Astrocyte (in vitro differentiated cells and primary cell): ENCODE measurements around the gene TMEM108. TPM values are rescaled to one million over a fixed set of nuclear protein-coding genes. Genes with fewer than 3 reads are reported as not detected.

Experiments used
- DNase-seq: peaks from one replicate; pipeline ENCODE4 v3.0.0-alpha.2; 2010; ENCODE audit warnings: low read depth
- FAIRE-seq: peaks from 2 replicates; lab custom pipeline; 2011; peaks lifted over from hg19 to GRCh38; lab: Jason Lieb, UNC
- H2AFZ ChIP-seq: 2 replicates; pipeline ENCODE4 v1.6.0; 2012; ENCODE audit warnings: low read depth, low read length, inconsistent platforms
- H3K27ac ChIP-seq: 2 replicates; pipeline ENCODE4 v1.5.1; 2011; ENCODE audit warnings: low read depth, low read length, inconsistent platforms
- H3K27me3 ChIP-seq: 2 replicates; pipeline ENCODE4 v1.6.0; 2011; ENCODE audit warnings: low read length, inconsistent platforms; ENCODE audit not compliant: insufficient read depth
- H3K36me3 ChIP-seq: 2 replicates; pipeline ENCODE4 v1.5.1; 2011; ENCODE audit warnings: low read length, inconsistent platforms; ENCODE audit not compliant: insufficient read depth
- H3K4me1 ChIP-seq: 2 replicates; pipeline ENCODE4 v1.5.1; 2011; ENCODE audit warnings: low read length, inconsistent platforms; ENCODE audit not compliant: insufficient read depth
- H3K4me2 ChIP-seq: 2 replicates; pipeline ENCODE4 v1.6.0; 2012; ENCODE audit warnings: low read length, inconsistent platforms
- H3K4me3 ChIP-seq: 2 replicates; pipeline ENCODE4 v1.5.1; 2011; ENCODE audit warnings: low read depth, mild to moderate bottlenecking, low read length, inconsistent platforms; ENCODE audit not compliant: insufficient read depth
- H3K79me2 ChIP-seq: 2 replicates; pipeline ENCODE4 v1.6.0; 2012; ENCODE audit warnings: mild to moderate bottlenecking, low read length, inconsistent platforms; ENCODE audit not compliant: insufficient read depth
- H3K9ac ChIP-seq: 2 replicates; pipeline ENCODE4 v1.6.0; 2012; ENCODE audit warnings: mild to moderate bottlenecking, low read length, inconsistent platforms
- H3K9me3 ChIP-seq: 2 replicates; pipeline ENCODE4 v1.5.1; 2012; ENCODE audit warnings: low read depth, mild to moderate bottlenecking, low read length, inconsistent platforms; ENCODE audit not compliant: insufficient read depth
- H4K20me1 ChIP-seq: 2 replicates; pipeline ENCODE4 v1.6.0; 2012; ENCODE audit warnings: low read length, inconsistent platforms; ENCODE audit not compliant: insufficient read depth
- H3K27ac Mint-ChIP-seq: one replicate; pipeline ENCODE4 v1.8.0; 2021; ENCODE audit warnings: mild to moderate bottlenecking, mixed read lengths; ENCODE audit not compliant: unreplicated experiment
- H3K27me3 Mint-ChIP-seq: one replicate; pipeline ENCODE4 v1.8.0; 2021; ENCODE audit warnings: low read depth, mixed read lengths; ENCODE audit not compliant: unreplicated experiment
- H3K36me3 Mint-ChIP-seq: one replicate; pipeline ENCODE4 v1.8.0; 2021; ENCODE audit warnings: low read depth, mixed read lengths; ENCODE audit not compliant: unreplicated experiment
- H3K4me1 Mint-ChIP-seq: one replicate; pipeline ENCODE4 v1.8.0; 2021; ENCODE audit warnings: low read depth, mixed read lengths; ENCODE audit not compliant: unreplicated experiment
- H3K4me3 Mint-ChIP-seq: one replicate; pipeline ENCODE4 v1.8.0; 2021; ENCODE audit warnings: mild to moderate bottlenecking, moderate library complexity, mixed read lengths; ENCODE audit not compliant: unreplicated experiment
- H3K9me3 Mint-ChIP-seq: one replicate; pipeline ENCODE4 v1.8.0; 2021; ENCODE audit warnings: mild to moderate bottlenecking, mixed read lengths; ENCODE audit not compliant: unreplicated experiment
- EZH2 ChIP-seq: IDR thresholded peaks from 2 replicates; pipeline ENCODE4 v1.6.1; 2012; ENCODE audit warnings: mild to moderate bottlenecking, low read length, inconsistent platforms; ENCODE audit not compliant: insufficient read depth
- total RNA-seq: library from RNA; stranded (reverse); gene quantifications from 2 replicates; pipeline ENCODE4 v1.2.1, GENCODE V29; 2021
- TF ChIP-seq, protein P1 (sequence below): IDR thresholded peaks from 2 replicates; pipeline ENCODE4 v1.5.1; 2011; ENCODE audit warnings: low read depth, mild to moderate bottlenecking, inconsistent platforms, low read length, moderate library complexity; ENCODE audit not compliant: insufficient read depth

TMEM108 gene
- total RNA-seq, 1 donor from 2014 or later: 5.6 TPM

DNA sequence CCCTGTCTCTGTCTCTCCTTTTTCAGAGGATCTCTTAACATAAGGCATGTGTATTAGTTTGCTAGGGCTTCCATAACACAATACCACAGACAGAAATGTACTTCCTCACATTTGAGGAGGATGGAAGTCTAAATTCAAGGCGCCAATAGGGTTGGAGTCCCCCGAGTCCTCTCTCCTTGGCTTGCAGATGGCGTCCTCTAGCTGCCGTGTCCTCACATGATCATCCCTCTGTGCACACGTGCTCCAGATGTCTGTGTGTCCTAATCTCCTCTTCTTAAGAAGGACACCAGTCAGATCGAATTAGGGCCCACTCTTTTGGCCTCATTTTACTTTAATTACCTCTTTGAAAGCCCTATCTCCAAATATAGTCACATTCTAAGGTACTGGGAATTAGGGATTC, 338.6 kb downstream of the TMEM108 start:
- Mint-ChIP-seq H3K9me3 (no peaks in the 10 kb centered on the region), H3K27ac (no peak overlapping the region), H3K4me3 (no peak overlapping the region), H3K27me3 (peaks cover 5% of the 10 kb centered on the region), H3K4me1 (no peaks in the 10 kb centered on the region), H3K36me3 (peaks cover 3% of the 10 kb centered on the region)
- H3K27me3 ChIP-seq: no peaks in the 10 kb centered on the region
- no peak overlapping the region for H3K4me2 ChIP-seq
- no peak overlapping the region for H3K27ac ChIP-seq
- no peaks in the 10 kb centered on the region for H3K9me3 ChIP-seq
- no peaks in the 10 kb centered on the region for H4K20me1 ChIP-seq
- TF ChIP-seq EZH2: no peak
- TF ChIP-seq, protein P1, sequence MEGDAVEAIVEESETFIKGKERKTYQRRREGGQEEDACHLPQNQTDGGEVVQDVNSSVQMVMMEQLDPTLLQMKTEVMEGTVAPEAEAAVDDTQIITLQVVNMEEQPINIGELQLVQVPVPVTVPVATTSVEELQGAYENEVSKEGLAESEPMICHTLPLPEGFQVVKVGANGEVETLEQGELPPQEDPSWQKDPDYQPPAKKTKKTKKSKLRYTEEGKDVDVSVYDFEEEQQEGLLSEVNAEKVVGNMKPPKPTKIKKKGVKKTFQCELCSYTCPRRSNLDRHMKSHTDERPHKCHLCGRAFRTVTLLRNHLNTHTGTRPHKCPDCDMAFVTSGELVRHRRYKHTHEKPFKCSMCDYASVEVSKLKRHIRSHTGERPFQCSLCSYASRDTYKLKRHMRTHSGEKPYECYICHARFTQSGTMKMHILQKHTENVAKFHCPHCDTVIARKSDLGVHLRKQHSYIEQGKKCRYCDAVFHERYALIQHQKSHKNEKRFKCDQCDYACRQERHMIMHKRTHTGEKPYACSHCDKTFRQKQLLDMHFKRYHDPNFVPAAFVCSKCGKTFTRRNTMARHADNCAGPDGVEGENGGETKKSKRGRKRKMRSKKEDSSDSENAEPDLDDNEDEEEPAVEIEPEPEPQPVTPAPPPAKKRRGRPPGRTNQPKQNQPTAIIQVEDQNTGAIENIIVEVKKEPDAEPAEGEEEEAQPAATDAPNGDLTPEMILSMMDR: no peak
- no peaks in the 10 kb centered on the region for H3K4me1 ChIP-seq
- FAIRE-seq: no peak
- H2AFZ ChIP-seq: no peak overlapping the region
- H3K36me3 ChIP-seq: no peaks in the 10 kb centered on the region
- no peak for DNase-seq
- H3K79me2 ChIP-seq: no peaks in the 10 kb centered on the region
- H3K4me3 ChIP-seq: no peak overlapping the region
- H3K9ac ChIP-seq: no peak overlapping the region

DNA sequence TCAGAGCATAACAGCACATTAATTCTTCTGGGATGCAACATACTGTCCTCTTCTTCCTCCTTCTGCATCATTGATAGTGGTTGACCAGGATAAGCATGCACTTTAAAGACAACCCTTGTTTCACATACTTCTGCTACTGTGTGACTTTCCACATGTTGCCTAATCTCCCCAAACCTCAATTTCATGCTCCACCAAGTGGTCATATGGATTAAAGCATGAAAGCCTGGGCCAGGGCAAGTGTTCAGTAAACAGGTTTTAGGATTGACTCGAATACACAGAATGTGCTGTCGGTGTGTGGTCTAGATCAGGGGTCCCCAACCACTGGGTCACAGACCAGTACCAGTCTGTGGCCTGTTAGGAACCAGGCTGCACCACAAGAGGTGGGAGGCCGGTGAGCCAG, 339.2 kb downstream of the TMEM108 start:
- H3K4me2 ChIP-seq: no peak overlapping the region
- no peak overlapping the region for H3K27ac ChIP-seq
- H2AFZ ChIP-seq: no peak overlapping the region
- no peak overlapping the region for H3K4me3 ChIP-seq
- H3K9ac ChIP-seq: no peak overlapping the region
- Mint-ChIP-seq H3K4me1 (no peaks in the 10 kb centered on the region), H3K9me3 (no peaks in the 10 kb centered on the region), H3K36me3 (peaks cover 3% of the 10 kb centered on the region), H3K27ac (no peak overlapping the region), H3K4me3 (no peak overlapping the region), H3K27me3 (peaks cover 8% of the 10 kb centered on the region)
- H4K20me1 ChIP-seq: no peaks in the 10 kb centered on the region
- no peaks in the 10 kb centered on the region for H3K79me2 ChIP-seq
- DNase-seq (peak; percentile 23), FAIRE-seq (peak; percentile 75)
- TF ChIP-seq, protein P1: peak; percentile 59
- TF ChIP-seq EZH2: no peak
- no peaks in the 10 kb centered on the region for H3K4me1 ChIP-seq
- no peaks in the 10 kb centered on the region for H3K9me3 ChIP-seq
- no peaks in the 10 kb centered on the region for H3K27me3 ChIP-seq
- H3K36me3 ChIP-seq: no peaks in the 10 kb centered on the region

DNA sequence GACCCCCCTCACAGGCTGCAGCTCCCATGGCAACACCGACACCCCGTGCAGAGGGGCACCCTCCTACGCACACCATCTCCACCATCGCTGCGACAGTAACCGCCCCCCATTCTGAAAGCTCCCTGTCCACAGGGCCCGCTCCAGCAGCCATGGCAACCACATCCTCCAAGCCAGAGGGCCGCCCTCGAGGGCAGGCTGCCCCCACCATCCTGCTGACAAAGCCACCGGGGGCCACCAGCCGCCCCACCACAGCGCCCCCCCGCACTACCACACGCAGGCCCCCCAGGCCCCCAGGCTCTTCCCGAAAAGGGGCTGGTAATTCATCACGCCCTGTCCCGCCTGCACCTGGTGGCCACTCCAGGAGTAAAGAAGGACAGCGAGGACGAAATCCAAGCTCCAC, 341.7 kb downstream of the TMEM108 start:
- Histone ChIP-seq H3K4me2 (no peak overlapping the region), H3K79me2 (no peaks in the 10 kb centered on the region), H3K4me1 (peaks cover 2% of the 10 kb centered on the region), H3K27ac (no peak overlapping the region), H3K9me3 (no peaks in the 10 kb centered on the region), H3K9ac (no peak overlapping the region), H4K20me1 (no peaks in the 10 kb centered on the region), H3K4me3 (no peak overlapping the region), H3K27me3 (no peaks in the 10 kb centered on the region), H3K36me3 (no peaks in the 10 kb centered on the region), H2AFZ (no peak overlapping the region)
- FAIRE-seq (no peak), DNase-seq (no peak)
- peaks cover 14% of the 10 kb centered on the region for H3K27me3 Mint-ChIP-seq
- no peak overlapping the region for H3K4me3 Mint-ChIP-seq
- TF ChIP-seq, protein P1: no peak
- TF ChIP-seq EZH2: no peak
- H3K9me3 Mint-ChIP-seq: no peaks in the 10 kb centered on the region
- no peak overlapping the region for H3K27ac Mint-ChIP-seq
- H3K36me3 Mint-ChIP-seq: peaks cover 5% of the 10 kb centered on the region
- H3K4me1 Mint-ChIP-seq: peaks cover 9% of the 10 kb centered on the region
